ENCODE results near the gene MYRIP. TPM values are rescaled to one million over a fixed set of nuclear protein-coding genes. Genes with fewer than 3 reads are reported as not detected.
"Not testable (repeated sequence)": the region's sequence is repeated elsewhere in the genome, so short reads cannot be mapped to it uniquely, and the experiment has no call there.

MYRIP gene
- total and polyA plus RNA-seq, 8 donors = 0.29 to 1.9 (median 0.57) TPM

DNA sequence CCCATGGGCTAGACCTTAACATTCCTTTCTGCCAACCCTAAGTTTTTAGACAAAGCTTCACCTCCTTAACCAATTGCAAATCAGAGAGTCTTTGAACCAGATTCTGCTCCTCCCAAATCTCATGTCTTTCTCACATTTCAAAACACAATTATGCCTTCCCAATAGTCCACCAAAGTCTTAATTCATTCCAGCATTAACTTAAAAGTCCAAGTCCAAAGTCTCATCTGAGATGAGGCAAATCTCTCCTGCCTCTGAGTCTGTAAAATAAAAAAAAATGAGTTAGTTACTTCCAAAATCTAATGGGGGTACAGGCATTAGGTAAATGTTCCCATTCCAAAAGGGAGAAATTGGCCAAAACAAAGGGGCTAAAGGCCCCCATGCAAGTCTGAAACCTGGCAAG lies 43.8 kb upstream of the MYRIP start:
- no peak overlapping the region for H3K27ac ChIP-seq
- TF ChIP-seq, protein P1, sequence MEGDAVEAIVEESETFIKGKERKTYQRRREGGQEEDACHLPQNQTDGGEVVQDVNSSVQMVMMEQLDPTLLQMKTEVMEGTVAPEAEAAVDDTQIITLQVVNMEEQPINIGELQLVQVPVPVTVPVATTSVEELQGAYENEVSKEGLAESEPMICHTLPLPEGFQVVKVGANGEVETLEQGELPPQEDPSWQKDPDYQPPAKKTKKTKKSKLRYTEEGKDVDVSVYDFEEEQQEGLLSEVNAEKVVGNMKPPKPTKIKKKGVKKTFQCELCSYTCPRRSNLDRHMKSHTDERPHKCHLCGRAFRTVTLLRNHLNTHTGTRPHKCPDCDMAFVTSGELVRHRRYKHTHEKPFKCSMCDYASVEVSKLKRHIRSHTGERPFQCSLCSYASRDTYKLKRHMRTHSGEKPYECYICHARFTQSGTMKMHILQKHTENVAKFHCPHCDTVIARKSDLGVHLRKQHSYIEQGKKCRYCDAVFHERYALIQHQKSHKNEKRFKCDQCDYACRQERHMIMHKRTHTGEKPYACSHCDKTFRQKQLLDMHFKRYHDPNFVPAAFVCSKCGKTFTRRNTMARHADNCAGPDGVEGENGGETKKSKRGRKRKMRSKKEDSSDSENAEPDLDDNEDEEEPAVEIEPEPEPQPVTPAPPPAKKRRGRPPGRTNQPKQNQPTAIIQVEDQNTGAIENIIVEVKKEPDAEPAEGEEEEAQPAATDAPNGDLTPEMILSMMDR (IDR thresholded peaks at IDR 0.05) = no peak
- H3K27me3 ChIP-seq = no peaks in the 10 kb centered on the region
- intact Hi-C loops (cut with DNase I) = no loop called here
- H3K4me1 ChIP-seq = no peaks in the 10 kb centered on the region
- H3K36me3 ChIP-seq = no peaks in the 10 kb centered on the region
- ATAC-seq = no peak
- no peak overlapping the region for H3K4me3 ChIP-seq
- no peaks in the 10 kb centered on the region for H3K9me3 ChIP-seq
- DNase-seq = no peak

DNA sequence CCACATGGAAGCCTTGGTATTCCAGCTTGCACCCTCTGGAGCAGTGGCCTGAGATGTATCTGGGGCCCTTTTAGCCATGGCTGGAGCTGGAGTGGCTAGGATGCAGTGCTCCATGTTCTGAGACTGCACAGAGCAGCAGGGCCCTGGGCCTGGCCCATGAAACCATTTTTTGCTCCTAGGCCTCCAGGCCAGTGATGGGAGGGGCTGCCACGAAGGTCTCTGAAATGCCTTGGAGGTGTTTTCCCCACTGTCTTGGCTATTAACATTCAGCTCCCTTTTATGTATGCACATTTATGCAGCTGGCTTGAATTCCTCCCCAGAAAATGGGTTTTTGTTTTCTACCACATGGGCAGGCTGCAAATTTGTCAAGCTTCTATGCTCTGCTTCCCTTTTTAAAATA lies 43.0 kb upstream of the MYRIP start:
- TF ChIP-seq, protein P1 (IDR thresholded peaks at IDR 0.05) = no peak
- intact Hi-C loops (cut with DNase I) = no loop called here
- Histone ChIP-seq H3K27me3 (no peaks in the 10 kb centered on the region), H3K9me3 (no peaks in the 10 kb centered on the region), H3K27ac (no peak overlapping the region), H3K4me1 (no peaks in the 10 kb centered on the region), H3K4me3 (no peak overlapping the region), H3K36me3 (no peaks in the 10 kb centered on the region)
- DNase-seq = no peak
- ATAC-seq = no peak

DNA sequence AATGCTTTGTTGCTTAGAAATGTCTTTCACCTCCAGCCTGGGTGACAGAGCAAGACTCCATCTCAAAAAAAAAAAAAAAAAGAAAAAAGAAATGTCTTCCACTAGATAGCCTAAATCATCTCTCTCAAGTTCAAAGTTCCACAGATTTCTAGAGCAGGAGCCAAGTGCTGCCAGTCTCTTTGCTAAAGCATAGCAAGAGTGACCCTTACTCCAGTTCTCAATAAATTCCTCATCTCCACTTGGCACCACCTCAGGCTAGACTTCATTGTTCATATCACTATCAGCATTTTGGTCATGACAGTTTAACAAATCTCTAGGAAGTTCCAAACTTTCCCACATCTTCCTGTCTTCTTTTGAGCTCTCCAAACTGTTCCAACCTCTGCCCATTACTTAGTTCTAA lies 42.5 kb upstream of the MYRIP start:
- intact Hi-C loops (cut with DNase I); ATAC-seq; H3K27me3 ChIP-seq; DNase-seq; H3K36me3 ChIP-seq; H3K4me1 ChIP-seq; H3K4me3 ChIP-seq; H3K27ac ChIP-seq; H3K9me3 ChIP-seq: not testable (repeated sequence)

- H3K36me3 ChIP-seq; H3K9me3 ChIP-seq; ATAC-seq; H3K4me1 ChIP-seq; H3K4me3 ChIP-seq; H3K27ac ChIP-seq; H3K27me3 ChIP-seq; intact Hi-C loops (cut with DNase I); DNase-seq: not testable (repeated sequence)
These were observed 31.2 kb upstream of the MYRIP start for GRCh38 chr3:39778168-39778567.

DNA sequence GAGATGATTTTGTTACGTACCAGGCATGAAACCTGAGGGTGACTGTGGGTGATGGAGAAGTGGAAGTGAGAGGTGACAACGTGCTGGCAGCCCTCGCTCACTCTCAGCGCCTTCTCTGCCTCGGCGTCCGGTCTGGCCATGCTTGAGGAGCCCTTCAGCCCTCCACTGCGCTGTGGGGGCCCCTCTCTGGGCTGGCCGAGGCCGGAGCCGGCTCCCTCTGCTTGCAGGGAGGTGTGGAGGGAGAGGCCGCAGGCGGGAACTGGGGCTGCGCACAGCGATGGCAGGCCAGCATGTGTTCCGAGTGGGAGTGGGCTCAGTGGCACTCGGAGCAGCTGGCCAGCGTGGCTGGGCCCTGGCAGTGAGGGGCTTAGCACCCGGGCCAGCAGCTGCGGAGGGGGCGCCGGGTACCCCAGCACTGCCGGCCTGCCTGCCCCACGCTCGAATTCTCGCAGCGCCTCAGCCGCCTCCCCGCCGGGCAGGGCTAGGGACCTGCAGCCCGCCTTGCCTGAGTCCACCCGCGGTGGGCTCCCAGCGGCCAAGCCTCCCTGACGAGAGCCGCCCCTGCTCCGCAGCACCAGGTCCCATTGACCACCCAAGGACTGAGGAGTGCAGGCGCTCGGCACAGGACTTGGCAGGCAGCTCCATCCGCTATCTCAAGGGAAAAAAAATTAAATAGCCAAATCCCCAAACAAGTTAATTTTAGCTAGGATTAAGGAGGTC lies 29.7 kb upstream of the MYRIP start:
- Histone ChIP-seq H3K9me3 (no peaks in the 10 kb centered on the region), H3K27me3 (no peaks in the 10 kb centered on the region), H3K36me3 (no peaks in the 10 kb centered on the region), H3K4me1 (no peaks in the 10 kb centered on the region), H3K4me3 (no peak overlapping the region), H3K27ac (no peak overlapping the region)
- peak in 1 of 4 donors; percentile 81 for DNase-seq
- no peak for ATAC-seq
- intact Hi-C loops (cut with DNase I) = no loop called here
- TF ChIP-seq, protein P1 (IDR thresholded peaks at IDR 0.05) = no peak

DNA sequence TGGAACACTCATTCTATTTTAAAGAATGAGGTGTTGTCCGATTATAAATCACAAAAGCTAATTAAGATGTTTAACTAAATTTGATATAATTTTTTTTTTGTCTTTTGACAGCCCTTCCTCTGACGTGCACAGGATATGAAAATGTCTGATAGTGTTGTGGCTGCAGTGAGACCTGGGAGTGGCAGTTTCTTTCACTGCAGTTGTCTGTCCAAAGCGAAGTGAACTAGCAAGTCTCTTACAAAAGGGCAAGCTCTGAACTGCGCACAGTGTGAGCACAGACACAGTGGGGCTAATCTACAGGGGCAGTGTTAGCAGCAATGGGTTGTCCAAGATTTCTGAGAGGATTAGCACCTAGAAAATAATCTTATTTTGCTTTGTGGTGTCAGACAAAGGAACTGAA lies 29.1 kb upstream of the MYRIP start:
- Histone ChIP-seq H3K9me3 (no peaks in the 10 kb centered on the region), H3K36me3 (no peaks in the 10 kb centered on the region)
- ATAC-seq = no peak

More for the DNA sequence above, 29.1 kb upstream of the MYRIP start:
- Histone ChIP-seq H3K4me3 (no peak overlapping the region), H3K27ac (no peak overlapping the region), H3K4me1 (no peaks in the 10 kb centered on the region), H3K27me3 (no peaks in the 10 kb centered on the region)
- TF ChIP-seq, protein P1 (IDR thresholded peaks at IDR 0.05) = no peak
- no peak for DNase-seq
- intact Hi-C loops (cut with DNase I) = no loop called here
